Stimulated activated CD4-positive, alpha-beta T cell treated with anti-CD3 and anti-CD28 coated beads, Interleukin-1b, Interleukin-23, amount 100 ng/mL, for 1 hour (primary cell): ENCODE data around the gene MB21D2.

ENCODE experiments used
- DNase-seq, 2 donors: peaks; one replicate each; pipeline ENCODE4 v3.0.0-alpha.2; 2020; ENCODE audit warnings: low read depth in 2 of 2

The MB21D2 gene

GRCh38 chr3:192833177-192833890 is 84.3 kb downstream of the MB21D2 start:
- no peak for DNase-seq

GRCh38 chr3:192831801-192832347 is 85.8 kb downstream of the MB21D2 start:
- DNase-seq, result no peak

- no peak for DNase-seq
Observed at GRCh38 chr3:192831111-192831644, 86.5 kb downstream of the MB21D2 start.

GRCh38 chr3:192830291-192831110 is 87.2 kb downstream of the MB21D2 start:
- DNase-seq, result no peak

- no peak for DNase-seq
Observed at GRCh38 chr3:192827863-192828594, 89.6 kb downstream of the MB21D2 start.

- DNase-seq, result no peak
Observed at GRCh38 chr3:192827208-192827607, 90.4 kb downstream of the MB21D2 start.

GRCh38 chr3:192826214-192827006 is 91.2 kb downstream of the MB21D2 start:
- DNase-seq, result no peak

- DNase-seq, result no peak
Observed at GRCh38 chr3:192825657-192826200, 91.9 kb downstream of the MB21D2 start.

- DNase-seq, result no peak
Observed at GRCh38 chr3:192825216-192825615, 92.4 kb downstream of the MB21D2 start.

- DNase-seq, result no peak
Observed at GRCh38 chr3:192824313-192824712, 93.3 kb downstream of the MB21D2 start.

GRCh38 chr3:192821161-192821560 is 96.5 kb downstream of the MB21D2 start:
- DNase-seq, result no peak

- no peak for DNase-seq
Observed at GRCh38 chr3:192820161-192820560, 97.5 kb downstream of the MB21D2 start.

GRCh38 chr3:192819001-192819569 is 98.6 kb downstream of the MB21D2 start:
- peak in 1 of 2 donors; percentile 5 for DNase-seq

- no peak for DNase-seq
Observed at GRCh38 chr3:192818126-192818525, 99.5 kb downstream of the MB21D2 start.

- DNase-seq, result no peak
Observed at GRCh38 chr3:192817506-192817905, 100.2 kb downstream of the MB21D2 start.

- no peak for DNase-seq
Observed at GRCh38 chr3:192817053-192817452, 100.6 kb downstream of the MB21D2 start.

GRCh38 chr3:192816351-192816750 is 101.3 kb downstream of the MB21D2 start:
- DNase-seq, result no peak

GRCh38 chr3:192812743-192813383 is 104.8 kb downstream of the MB21D2 start:
- DNase-seq, result no peak

- no peak for DNase-seq
Observed at GRCh38 chr3:192805711-192806110, 111.9 kb downstream of the MB21D2 start.

GRCh38 chr3:192804502-192804901 is 113.2 kb downstream of the MB21D2 start:
- DNase-seq, result no peak
